DMS114 treated with DMSO at 0.1 percent for 48 hours (cell line): Measurements from ENCODE around the gene TRIM24.

Source experiments
- DNase-seq: peaks from one replicate; lab custom pipeline; 2025; ENCODE audit not compliant: unreplicated experiment; lab: John Stamatoyannopoulos, UW

Gene TRIM24

DNA sequence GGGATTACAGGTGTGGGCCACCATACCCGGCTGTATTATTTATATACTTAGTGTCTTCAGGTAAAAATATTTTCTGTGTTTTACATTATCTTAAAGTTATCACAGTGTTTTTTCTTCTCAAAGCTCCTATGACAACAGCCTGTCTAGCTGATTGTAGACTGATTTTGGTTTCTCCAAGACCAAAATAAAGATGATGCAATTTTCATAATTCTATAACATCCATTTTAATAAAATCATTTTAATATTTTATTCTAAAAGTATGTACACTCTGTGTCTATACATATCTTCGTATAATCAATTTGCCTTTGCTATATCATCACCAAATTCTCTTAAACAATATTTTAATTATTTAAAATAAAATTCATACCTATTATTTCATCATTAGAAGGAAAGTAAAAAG lies 108.6 kb downstream of the TRIM24 start:
- DNase-seq, result no peak

DNA sequence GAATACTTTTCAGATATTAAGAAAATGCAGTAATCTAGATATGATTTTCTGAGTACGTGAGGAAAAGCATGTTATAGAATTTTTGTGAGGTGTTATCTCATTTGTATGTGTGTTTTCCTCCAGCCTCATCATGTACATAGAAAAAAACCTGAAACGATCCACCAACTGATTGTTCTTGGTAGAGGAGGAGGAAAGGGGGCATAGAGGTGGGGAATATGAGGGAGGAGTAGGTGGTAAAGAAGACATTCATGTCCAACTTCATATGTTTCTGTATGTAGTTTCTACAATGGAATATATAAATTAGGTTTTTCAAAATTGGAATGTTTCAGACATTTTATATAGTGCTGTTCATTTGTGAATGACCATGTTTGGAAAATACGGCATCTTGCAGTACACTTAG lies 109.4 kb downstream of the TRIM24 start:
- DNase-seq, result no peak

- no peak for DNase-seq
These were observed 110.7 kb downstream of the TRIM24 start for GRCh38 chr7:138570715-138571114.

GRCh38 chr7:138573741-138574140 lies 113.7 kb downstream of the TRIM24 start:
- no peak for DNase-seq

DNA sequence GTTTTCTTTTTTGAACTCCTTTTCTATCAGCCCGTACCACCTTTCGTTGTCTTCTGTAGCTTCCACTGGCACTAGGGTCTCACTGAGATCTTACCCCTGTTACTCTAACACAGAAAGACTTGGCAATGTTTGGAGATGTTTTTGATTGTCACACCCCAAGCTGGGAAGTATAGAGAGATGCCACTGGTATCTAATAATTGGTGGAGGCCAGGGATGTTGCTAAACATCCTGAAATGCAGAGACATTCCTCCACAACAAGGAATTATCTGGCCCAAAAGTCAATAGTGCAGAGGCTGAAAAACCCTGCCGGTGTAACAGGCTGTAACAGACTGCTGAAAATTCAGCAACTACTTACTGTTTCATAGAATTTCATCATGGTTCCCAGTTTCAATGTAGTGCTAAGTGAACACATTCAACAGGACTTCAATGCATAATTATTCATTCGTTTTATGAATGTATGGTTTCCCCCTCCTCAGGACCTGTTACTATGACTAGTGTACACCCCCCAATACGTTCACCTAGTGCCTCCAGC lies 115.9 kb downstream of the TRIM24 start:
- DNase-seq, result no peak

DNA sequence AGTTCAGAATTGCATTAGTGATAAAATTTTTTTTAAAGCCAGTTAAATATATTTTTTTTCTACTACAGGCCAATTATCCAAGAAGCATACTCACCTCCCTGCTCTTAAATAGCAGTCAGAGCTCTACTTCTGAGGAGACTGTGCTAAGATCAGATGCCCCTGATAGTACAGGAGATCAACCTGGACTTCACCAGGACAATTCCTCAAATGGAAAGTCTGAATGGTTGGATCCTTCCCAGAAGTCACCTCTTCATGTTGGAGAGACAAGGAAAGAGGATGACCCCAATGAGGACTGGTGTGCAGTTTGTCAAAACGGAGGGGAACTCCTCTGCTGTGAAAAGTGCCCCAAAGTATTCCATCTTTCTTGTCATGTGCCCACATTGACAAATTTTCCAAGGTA lies 119.1 kb downstream of the TRIM24 start:
- DNase-seq, result no peak

DNA sequence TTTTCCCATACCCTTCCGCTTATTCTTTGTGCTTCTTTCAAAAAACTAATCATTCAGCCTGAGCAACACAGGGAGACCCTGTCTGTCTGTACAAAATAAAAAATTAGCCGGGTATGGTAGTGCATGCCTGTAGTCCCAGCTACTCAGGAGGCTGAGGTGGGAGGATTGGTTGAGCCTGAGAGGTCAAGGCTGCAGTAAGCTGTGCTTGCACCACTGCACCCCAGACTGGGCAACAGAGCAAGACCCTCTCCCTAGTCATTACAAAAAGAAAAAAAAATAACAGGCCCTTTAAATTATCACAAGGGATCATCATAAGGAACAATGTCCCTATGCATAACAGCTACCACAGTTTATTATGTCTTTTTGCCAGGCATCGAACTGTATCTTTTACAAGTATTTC lies 119.6 kb downstream of the TRIM24 start:
- DNase-seq, result no peak

DNA sequence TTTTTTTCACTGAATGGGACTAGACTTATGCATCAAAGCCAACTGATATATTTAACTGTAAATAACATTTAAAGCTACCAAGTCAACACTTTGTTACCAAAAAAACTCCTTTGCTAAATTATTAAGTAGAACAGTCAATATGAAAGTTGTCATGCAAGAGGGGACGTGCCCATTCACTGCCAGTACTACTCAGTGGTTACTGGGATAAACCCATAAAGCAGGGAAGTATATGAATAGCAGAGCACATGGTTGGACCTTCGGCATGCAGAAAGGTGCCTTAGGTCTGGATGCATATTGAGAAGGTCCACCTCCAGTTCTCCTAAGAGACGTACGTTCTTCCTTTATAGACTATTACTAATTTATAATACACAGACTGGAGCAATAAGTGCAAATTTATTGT lies 121.0 kb downstream of the TRIM24 start:
- DNase-seq, result no peak

- no peak for DNase-seq
These were observed 124.2 kb downstream of the TRIM24 start for GRCh38 chr7:138584283-138584682.

- DNase-seq, result no peak
These were observed 124.6 kb downstream of the TRIM24 start for GRCh38 chr7:138584696-138585095.

GRCh38 chr7:138585283-138585993 lies 125.4 kb downstream of the TRIM24 start:
- no peak for DNase-seq

DNA sequence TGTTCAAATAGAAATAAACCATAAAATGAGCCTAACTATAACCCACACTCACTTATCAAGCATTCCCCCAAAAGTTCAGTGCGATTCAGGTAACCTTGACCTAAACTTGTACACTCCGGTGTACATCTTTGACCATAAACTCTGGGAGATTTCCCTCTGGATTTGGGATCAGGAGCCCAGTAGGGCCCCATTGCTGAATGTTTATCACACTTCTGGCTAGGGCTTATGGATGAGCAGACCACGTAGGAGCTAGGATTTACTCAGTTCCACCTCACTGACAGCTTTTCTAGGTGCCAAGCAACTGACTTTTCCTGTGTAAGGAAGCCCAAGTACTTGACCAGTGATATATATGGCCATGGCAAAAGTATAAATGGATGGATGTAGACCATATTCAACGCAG lies 127.4 kb downstream of the TRIM24 start:
- DNase-seq, result no peak

- no peak for DNase-seq
These were observed 128.9 kb downstream of the TRIM24 start for GRCh38 chr7:138588986-138589385.

DNA sequence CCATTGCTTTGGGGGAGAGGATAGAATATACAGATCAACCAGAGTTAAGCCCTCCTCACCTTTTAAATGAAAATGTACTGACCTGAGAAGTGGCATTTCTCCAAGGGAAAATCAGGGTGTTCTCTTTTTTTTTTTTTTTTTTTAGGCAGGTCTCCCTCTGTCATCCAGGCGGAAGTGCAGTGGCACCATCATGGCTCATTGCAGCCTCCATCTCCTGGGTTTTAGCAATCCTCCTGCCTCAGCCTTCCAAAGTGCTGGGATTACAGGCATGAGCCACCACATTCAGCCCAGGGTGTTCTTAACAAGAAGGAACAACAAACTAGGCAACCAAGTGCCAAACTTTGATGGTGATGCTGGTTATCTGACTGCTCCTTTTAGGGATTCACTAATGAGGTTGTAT lies 130.1 kb downstream of the TRIM24 start:
- no peak for DNase-seq

DNA sequence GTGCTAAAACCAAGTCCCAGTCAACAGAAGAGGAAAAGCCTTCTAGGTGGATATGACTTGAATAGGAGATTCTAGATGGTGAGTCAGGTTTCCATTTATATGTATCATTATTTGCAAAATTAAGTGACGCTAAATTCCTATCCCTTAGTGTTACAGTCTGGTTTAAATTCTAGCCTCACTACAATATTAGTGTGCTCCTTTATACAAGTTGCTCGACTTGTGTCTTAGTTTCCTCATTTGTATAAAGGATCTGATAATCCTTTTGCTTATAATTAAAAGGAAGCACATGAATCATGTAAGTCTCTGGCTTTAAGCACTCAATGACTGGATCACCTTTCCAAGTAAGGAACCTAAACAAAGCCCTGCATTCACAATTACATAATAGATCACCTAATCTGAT lies 135.4 kb downstream of the TRIM24 start:
- no peak for DNase-seq

DNA sequence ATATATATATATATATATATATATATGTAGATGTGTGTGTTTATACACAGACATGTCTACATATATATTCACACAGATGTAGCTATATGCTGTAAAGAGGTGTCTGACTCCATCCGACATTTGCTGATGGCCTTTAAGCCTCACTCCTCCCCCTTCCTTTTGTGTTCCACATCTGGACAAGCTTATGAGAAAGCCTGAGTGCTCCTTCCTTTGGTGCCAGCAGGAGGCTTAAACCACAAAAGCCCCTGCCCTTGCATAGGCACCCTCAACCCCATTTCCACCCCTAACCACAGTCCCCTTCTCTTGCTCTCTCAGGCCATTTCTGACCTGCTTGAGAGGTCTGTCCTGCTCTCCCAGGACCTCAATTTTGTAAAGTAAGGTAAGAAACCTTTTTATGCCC lies 142.4 kb downstream of the TRIM24 start:
- DNase-seq, result no peak

- no peak for DNase-seq
These were observed 143.7 kb downstream of the TRIM24 start for GRCh38 chr7:138603549-138604318.

- DNase-seq, result no peak
These were observed 146.2 kb downstream of the TRIM24 start for GRCh38 chr7:138606236-138606635.

GRCh38 chr7:138607216-138608126 lies 147.4 kb downstream of the TRIM24 start:
- DNase-seq, result no peak

- DNase-seq, result no peak
These were observed 148.2 kb downstream of the TRIM24 start for GRCh38 chr7:138608275-138608674.

GRCh38 chr7:138610671-138611170 lies 150.7 kb downstream of the TRIM24 start:
- no peak for DNase-seq
